Liver (tissue), 9 donors: ENCODE measurements around the gene PCDH9. TPM values are rescaled to one million over a fixed set of nuclear protein-coding genes. Genes with fewer than 3 reads are reported as not detected.
A peak's percentile ranks its signal among the peaks of the same experiment; 100 is the strongest.

ENCODE experiments used
- DNase-seq: peaks from one replicate; pipeline ENCODE4 v3.0.0-alpha.2; 2017; ENCODE audit warnings: low spot score
- H3K27ac ChIP-seq, 2 donors: one replicate each; pipeline ENCODE4 v1.7.0; 2013; ENCODE audit warnings: inconsistent platforms in 2 of 2, low read length in 2 of 2, control low read depth in 1 of 2, low read depth in 1 of 2, mild to moderate bottlenecking in 1 of 2
- H3K27me3 ChIP-seq, 4 donors: one replicate each; pipeline versions ENCODE4 v1.6.1 to v1.7.0; 2013; ENCODE audit warnings: low read length in 3 of 4, inconsistent platforms in 1 of 4, mild to moderate bottlenecking in 1 of 4, moderate library complexity in 1 of 4; ENCODE audit not compliant: control insufficient read depth in 4 of 4, insufficient read depth in 4 of 4
- H3K36me3 ChIP-seq, 4 donors: one replicate each; pipeline versions ENCODE4 v1.6.1 to v1.7.0; 2013; ENCODE audit warnings: low read length in 3 of 4, mild to moderate bottlenecking in 3 of 4, low read depth in 1 of 4, moderate library complexity in 1 of 4; ENCODE audit not compliant: control insufficient read depth in 4 of 4, insufficient read depth in 3 of 4
- H3K4me1 ChIP-seq, 4 donors: one replicate each; pipeline versions ENCODE4 v1.6.1 to v1.7.0; 2013; ENCODE audit warnings: low read length in 3 of 4, mild to moderate bottlenecking in 3 of 4, moderate library complexity in 1 of 4; ENCODE audit not compliant: control insufficient read depth in 4 of 4, insufficient read depth in 4 of 4
- H3K4me3 ChIP-seq, 3 donors: one replicate each; pipeline versions ENCODE4 v1.6.1 to v1.7.0; 2013; ENCODE audit warnings: low read length in 3 of 3, control low read depth in 1 of 3, low read depth in 1 of 3, mild to moderate bottlenecking in 1 of 3
- H3K9ac ChIP-seq, 2 donors: one replicate each; pipeline ENCODE4 v1.7.0; 2013; ENCODE audit warnings: low read length in 2 of 2, mild to moderate bottlenecking in 2 of 2, moderate library complexity in 2 of 2, control low read depth in 1 of 2, low read depth in 1 of 2
- H3K9me3 ChIP-seq, 4 donors: one replicate each; pipeline versions ENCODE4 v1.6.1 to v1.7.0; 2013; ENCODE audit warnings: low read length in 3 of 4; ENCODE audit not compliant: control insufficient read depth in 4 of 4
- EGR1 ChIP-seq, 2 donors: IDR thresholded peaks; 2 replicates each; pipeline ENCODE4 v1.6.1; 2016 to 2018; ENCODE audit warnings: antibody characterized with exemption in 2 of 2, low read depth in 2 of 2
- FOXA1 ChIP-seq: IDR thresholded peaks from 2 replicates; pipeline ENCODE4 v1.6.1; 2016; ENCODE audit warnings: antibody characterized with exemption
- FOXA2 ChIP-seq: IDR thresholded peaks from 2 replicates; pipeline ENCODE4 v1.6.1; 2016; ENCODE audit warnings: antibody characterized with exemption
- GABPA ChIP-seq, 2 donors: IDR thresholded peaks in 1 of 2; conservative IDR thresholded peaks in 1 of 2; 2 replicates each; pipeline ENCODE4 v1.6.1; 2016; ENCODE audit warnings: antibody characterized with exemption in 2 of 2, mild to moderate bottlenecking in 1 of 2, moderate library complexity in 1 of 2
- HNF4A ChIP-seq, 2 donors: conservative IDR thresholded peaks; 2 replicates each; pipeline ENCODE4 v1.6.1; 2016; ENCODE audit warnings: antibody characterized with exemption in 2 of 2, mild to moderate bottlenecking in 2 of 2
- HNF4G ChIP-seq: IDR thresholded peaks from 2 replicates; pipeline ENCODE4 v1.6.1; 2016; ENCODE audit warnings: antibody characterized with exemption
- JUND ChIP-seq, 2 donors: IDR thresholded peaks; 2 replicates each; pipeline ENCODE4 v1.6.1; 2016; ENCODE audit warnings: antibody characterized with exemption in 2 of 2
- NR2F2 ChIP-seq: IDR thresholded peaks from 2 replicates; pipeline ENCODE4 v1.6.1; 2016; ENCODE audit warnings: antibody characterized with exemption
- RAD21 ChIP-seq, 2 donors: IDR thresholded peaks; 2 replicates each; pipeline ENCODE4 v1.6.1; 2016; ENCODE audit warnings: antibody characterized with exemption in 2 of 2, mild to moderate bottlenecking in 2 of 2
- RXRA ChIP-seq, 2 donors: IDR thresholded peaks; 2 replicates each; pipeline ENCODE4 v1.6.1; 2017 to 2018; ENCODE audit warnings: antibody characterized with exemption in 2 of 2, mild to moderate bottlenecking in 1 of 2
- SP1 ChIP-seq: IDR thresholded peaks from 2 replicates; pipeline ENCODE4 v1.6.1; 2018; ENCODE audit warnings: antibody characterized with exemption, mild to moderate bottlenecking
- TAF1 ChIP-seq: conservative IDR thresholded peaks from 2 replicates; pipeline ENCODE4 v1.6.1; 2016; ENCODE audit warnings: antibody characterized with exemption, mild to moderate bottlenecking
- YY1 ChIP-seq: IDR thresholded peaks from 2 replicates; pipeline ENCODE4 v1.6.1; 2016; ENCODE audit warnings: antibody characterized with exemption, mild to moderate bottlenecking
- WGBS: extraction: QIAGEN DNeasy Blood & Tissue Kit; methylation state at CpG from one replicate; pipeline ENCODE4 v1.1.7; 2013; 5-methylcytosine and 5-hydroxymethylcytosine counted together
- polyA plus RNA-seq, 2 donors: library from polyadenylated mRNA; stranded (reverse) in 1 of 2; unstranded in 1 of 2; fragments of 200-250 nt in 1 of 2; fragments of >200 nt in 1 of 2; fragmentation: Nextera tagmentation in 1 of 2; extraction: Ambion mirVana in 1 of 2; gene quantifications; one replicate each; pipeline versions ENCODE4 v1.2.1 to v1.2.3, GENCODE V29; 2013 to 2015
- total RNA-seq, 2 donors: library from RNA; depleted of rRNA; stranded (reverse); fragments of >200 nt; gene quantifications; one replicate each; pipeline ENCODE4 v1.2.3, GENCODE V29; 2014
- TF ChIP-seq, protein P1 (sequence below): IDR thresholded peaks from 2 replicates; pipeline ENCODE4 v1.6.1; 2016; ENCODE audit warnings: antibody characterized with exemption
- TF ChIP-seq, protein P2 (sequence below): IDR thresholded peaks from 2 replicates; pipeline ENCODE4 v1.6.1; 2016; ENCODE audit warnings: antibody characterized with exemption
- TF ChIP-seq, protein P3 (sequence below): fragments of 150-350 bp; IDR thresholded peaks from 2 replicates; pipeline ENCODE4 v1.5.1; 2017; ENCODE audit warnings: improper control_type of control experiment, low read depth, low read length; ENCODE audit not compliant: missing input control
- TF ChIP-seq, protein P4 (sequence below): IDR thresholded peaks from 2 replicates; pipeline ENCODE4 v1.6.1; 2016; ENCODE audit warnings: antibody characterized with exemption
- TF ChIP-seq, protein P5 (sequence below): IDR thresholded peaks from 2 replicates; pipeline ENCODE4 v1.6.1; 2016; ENCODE audit warnings: antibody characterized with exemption, mild to moderate bottlenecking
- donor health status: healthy.
- donor health status: healthy.
- donor health status: healthy.
- donor health status: healthy.
- donor health status: healthy.

The PCDH9 gene
- total and polyA plus RNA-seq, 4 donors: 0.90 to 4.0 (median 2.2) TPM

DNA sequence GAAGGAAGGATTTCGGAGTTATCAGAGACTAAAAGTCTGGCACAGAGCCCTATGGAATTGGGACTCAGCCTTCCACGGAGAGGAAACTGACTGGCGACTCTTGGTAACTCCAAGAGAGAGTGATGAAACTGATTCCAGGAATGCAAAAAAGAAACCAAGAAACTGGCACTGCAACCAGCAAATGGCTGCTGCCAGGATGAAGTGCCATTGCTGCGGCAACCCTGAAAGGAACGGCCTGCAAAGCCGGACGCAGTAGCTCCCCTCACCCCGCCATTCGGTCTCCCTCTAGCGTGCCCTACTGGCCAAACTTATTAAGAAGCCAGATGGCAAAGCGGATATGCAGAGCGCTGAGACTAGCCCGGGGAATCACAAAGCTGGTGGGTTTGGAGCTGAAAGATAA is 236.0 kb downstream of the PCDH9 start:
- TF ChIP-seq, protein P1, sequence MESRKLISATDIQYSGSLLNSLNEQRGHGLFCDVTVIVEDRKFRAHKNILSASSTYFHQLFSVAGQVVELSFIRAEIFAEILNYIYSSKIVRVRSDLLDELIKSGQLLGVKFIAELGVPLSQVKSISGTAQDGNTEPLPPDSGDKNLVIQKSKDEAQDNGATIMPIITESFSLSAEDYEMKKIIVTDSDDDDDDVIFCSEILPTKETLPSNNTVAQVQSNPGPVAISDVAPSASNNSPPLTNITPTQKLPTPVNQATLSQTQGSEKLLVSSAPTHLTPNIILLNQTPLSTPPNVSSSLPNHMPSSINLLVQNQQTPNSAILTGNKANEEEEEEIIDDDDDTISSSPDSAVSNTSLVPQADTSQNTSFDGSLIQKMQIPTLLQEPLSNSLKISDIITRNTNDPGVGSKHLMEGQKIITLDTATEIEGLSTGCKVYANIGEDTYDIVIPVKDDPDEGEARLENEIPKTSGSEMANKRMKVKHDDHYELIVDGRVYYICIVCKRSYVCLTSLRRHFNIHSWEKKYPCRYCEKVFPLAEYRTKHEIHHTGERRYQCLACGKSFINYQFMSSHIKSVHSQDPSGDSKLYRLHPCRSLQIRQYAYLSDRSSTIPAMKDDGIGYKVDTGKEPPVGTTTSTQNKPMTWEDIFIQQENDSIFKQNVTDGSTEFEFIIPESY: peak; percentile 77
- TF ChIP-seq NR2F2 (no peak), GABPA (IDR thresholded peaks at IDR 0.05 in 1 of 2, conservative IDR thresholded peaks at IDR 0.05 in 1 of 2) (no peak), HNF4A (conservative IDR thresholded peaks at IDR 0.05) (peak; percentile 78 to 81), FOXA2 (no peak), RAD21 (IDR thresholded peaks at IDR 0.05) (peak; percentile 84 to 88), TAF1 (peak; percentile 62), HNF4G (peak; percentile 31), YY1 (peak; percentile 97), FOXA1 (no peak), RXRA (IDR thresholded peaks at IDR 0.05) (peak; percentile 25 to 55), JUND (IDR thresholded peaks at IDR 0.05) (peak in 1 of 2 donors; percentile 60), EGR1 (IDR thresholded peaks at IDR 0.05; ENCODE audit: low read depth in 2 of 2) (peak in 1 of 2 donors; percentile 56), SP1 (peak; percentile 61)
- TF ChIP-seq, protein P2, sequence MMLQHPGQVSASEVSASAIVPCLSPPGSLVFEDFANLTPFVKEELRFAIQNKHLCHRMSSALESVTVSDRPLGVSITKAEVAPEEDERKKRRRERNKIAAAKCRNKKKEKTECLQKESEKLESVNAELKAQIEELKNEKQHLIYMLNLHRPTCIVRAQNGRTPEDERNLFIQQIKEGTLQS: peak; percentile 47
- TF ChIP-seq, protein P3, sequence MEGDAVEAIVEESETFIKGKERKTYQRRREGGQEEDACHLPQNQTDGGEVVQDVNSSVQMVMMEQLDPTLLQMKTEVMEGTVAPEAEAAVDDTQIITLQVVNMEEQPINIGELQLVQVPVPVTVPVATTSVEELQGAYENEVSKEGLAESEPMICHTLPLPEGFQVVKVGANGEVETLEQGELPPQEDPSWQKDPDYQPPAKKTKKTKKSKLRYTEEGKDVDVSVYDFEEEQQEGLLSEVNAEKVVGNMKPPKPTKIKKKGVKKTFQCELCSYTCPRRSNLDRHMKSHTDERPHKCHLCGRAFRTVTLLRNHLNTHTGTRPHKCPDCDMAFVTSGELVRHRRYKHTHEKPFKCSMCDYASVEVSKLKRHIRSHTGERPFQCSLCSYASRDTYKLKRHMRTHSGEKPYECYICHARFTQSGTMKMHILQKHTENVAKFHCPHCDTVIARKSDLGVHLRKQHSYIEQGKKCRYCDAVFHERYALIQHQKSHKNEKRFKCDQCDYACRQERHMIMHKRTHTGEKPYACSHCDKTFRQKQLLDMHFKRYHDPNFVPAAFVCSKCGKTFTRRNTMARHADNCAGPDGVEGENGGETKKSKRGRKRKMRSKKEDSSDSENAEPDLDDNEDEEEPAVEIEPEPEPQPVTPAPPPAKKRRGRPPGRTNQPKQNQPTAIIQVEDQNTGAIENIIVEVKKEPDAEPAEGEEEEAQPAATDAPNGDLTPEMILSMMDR: peak; percentile 70
- TF ChIP-seq, protein P4, sequence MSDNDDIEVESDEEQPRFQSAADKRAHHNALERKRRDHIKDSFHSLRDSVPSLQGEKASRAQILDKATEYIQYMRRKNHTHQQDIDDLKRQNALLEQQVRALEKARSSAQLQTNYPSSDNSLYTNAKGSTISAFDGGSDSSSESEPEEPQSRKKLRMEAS: no peak
- TF ChIP-seq, protein P5, sequence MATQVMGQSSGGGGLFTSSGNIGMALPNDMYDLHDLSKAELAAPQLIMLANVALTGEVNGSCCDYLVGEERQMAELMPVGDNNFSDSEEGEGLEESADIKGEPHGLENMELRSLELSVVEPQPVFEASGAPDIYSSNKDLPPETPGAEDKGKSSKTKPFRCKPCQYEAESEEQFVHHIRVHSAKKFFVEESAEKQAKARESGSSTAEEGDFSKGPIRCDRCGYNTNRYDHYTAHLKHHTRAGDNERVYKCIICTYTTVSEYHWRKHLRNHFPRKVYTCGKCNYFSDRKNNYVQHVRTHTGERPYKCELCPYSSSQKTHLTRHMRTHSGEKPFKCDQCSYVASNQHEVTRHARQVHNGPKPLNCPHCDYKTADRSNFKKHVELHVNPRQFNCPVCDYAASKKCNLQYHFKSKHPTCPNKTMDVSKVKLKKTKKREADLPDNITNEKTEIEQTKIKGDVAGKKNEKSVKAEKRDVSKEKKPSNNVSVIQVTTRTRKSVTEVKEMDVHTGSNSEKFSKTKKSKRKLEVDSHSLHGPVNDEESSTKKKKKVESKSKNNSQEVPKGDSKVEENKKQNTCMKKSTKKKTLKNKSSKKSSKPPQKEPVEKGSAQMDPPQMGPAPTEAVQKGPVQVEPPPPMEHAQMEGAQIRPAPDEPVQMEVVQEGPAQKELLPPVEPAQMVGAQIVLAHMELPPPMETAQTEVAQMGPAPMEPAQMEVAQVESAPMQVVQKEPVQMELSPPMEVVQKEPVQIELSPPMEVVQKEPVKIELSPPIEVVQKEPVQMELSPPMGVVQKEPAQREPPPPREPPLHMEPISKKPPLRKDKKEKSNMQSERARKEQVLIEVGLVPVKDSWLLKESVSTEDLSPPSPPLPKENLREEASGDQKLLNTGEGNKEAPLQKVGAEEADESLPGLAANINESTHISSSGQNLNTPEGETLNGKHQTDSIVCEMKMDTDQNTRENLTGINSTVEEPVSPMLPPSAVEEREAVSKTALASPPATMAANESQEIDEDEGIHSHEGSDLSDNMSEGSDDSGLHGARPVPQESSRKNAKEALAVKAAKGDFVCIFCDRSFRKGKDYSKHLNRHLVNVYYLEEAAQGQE: peak; percentile 45
- Histone ChIP-seq H3K9ac (peak overlapping the region; percentile 78 to 87), H3K36me3 (no peaks in the 10 kb centered on the region), H3K4me1 (peaks cover 0 to 12% (median 7%) of the 10 kb centered on the region in 4 donors), H3K9me3 (no peaks in the 10 kb centered on the region), H3K27ac (peak overlapping the region; percentile 73 to 85), H3K4me3 (peak overlapping the region; percentile 47 to 61 (median 53)), H3K27me3 (no peaks in the 10 kb centered on the region)
- WGBS: 9% methylated on average over 13 of the region's 13 CpGs
- DNase-seq: peak; percentile 57
